ENCODE results near the gene GNA14.
A peak's percentile ranks its signal among the peaks of the same experiment; 100 is the strongest.
"Not testable (repeated sequence)": the region's sequence is repeated elsewhere in the genome, so short reads cannot be mapped to it uniquely, and the experiment has no call there.

The GNA14 gene

GRCh38 chr9:77497322-77498198 lies 150.6 kb downstream of the GNA14 start:
- Mint-ChIP-seq H3K36me3 (ENCODE audit: low read depth) (no peaks in the 10 kb centered on the region), H3K9me3 (peaks cover 2% of the 10 kb centered on the region), H3K4me1 (peaks cover 32% of the 10 kb centered on the region), H3K27ac (peak overlapping the region in 2 of 3 experiments; percentile 41 to 98), H3K27me3 (ENCODE audit: low read depth) (no peaks in the 10 kb centered on the region), H3K4me3 (no peak overlapping the region)
- no peak for TF ChIP-seq CTCF (IDR thresholded peaks at IDR 0.05; ENCODE audit: unreplicated experiment in 3 of 3)

- Mint-ChIP-seq H3K9me3 (peaks cover 10% of the 10 kb centered on the region), H3K27me3 (ENCODE audit: low read depth) (no peaks in the 10 kb centered on the region)
- no peak for TF ChIP-seq CTCF (IDR thresholded peaks at IDR 0.05; ENCODE audit: unreplicated experiment in 3 of 3)
Observed at GRCh38 chr9:77495834-77496671, 152.1 kb downstream of the GNA14 start.

GRCh38 chr9:77490279-77490678 lies 157.8 kb downstream of the GNA14 start:
- not testable (repeated sequence) for H3K27me3 Mint-ChIP-seq (ENCODE audit: low read depth); H3K36me3 Mint-ChIP-seq (ENCODE audit: low read depth); H3K4me3 Mint-ChIP-seq; H3K4me1 Mint-ChIP-seq; H3K27ac Mint-ChIP-seq
- H3K9me3 Mint-ChIP-seq: peaks cover 36% of the 10 kb centered on the region

More at GRCh38 chr9:77495834-77496671, 152.1 kb downstream of the GNA14 start:
- Mint-ChIP-seq H3K36me3 (ENCODE audit: low read depth) (no peaks in the 10 kb centered on the region), H3K4me1 (peaks cover 32% of the 10 kb centered on the region), H3K27ac (peak overlapping the region; percentile 92 to 98 (median 97)), H3K4me3 (peak overlapping the region in 1 of 3 experiments; percentile 1)

- not testable (repeated sequence) for H3K27me3 Mint-ChIP-seq (ENCODE audit: low read depth); H3K36me3 Mint-ChIP-seq (ENCODE audit: low read depth); H3K4me1 Mint-ChIP-seq; H3K27ac Mint-ChIP-seq; H3K4me3 Mint-ChIP-seq
- H3K9me3 Mint-ChIP-seq: peaks cover 41% of the 10 kb centered on the region
Observed at GRCh38 chr9:77489405-77490163, 158.5 kb downstream of the GNA14 start.

- TF ChIP-seq CTCF (IDR thresholded peaks at IDR 0.05; ENCODE audit: unreplicated experiment in 3 of 3): peak in 2 of 3 experiments; percentile 34 to 36
- Mint-ChIP-seq H3K27me3 (ENCODE audit: low read depth) (no peaks in the 10 kb centered on the region), H3K9me3 (peaks cover 46% of the 10 kb centered on the region), H3K4me1 (no peaks in the 10 kb centered on the region), H3K27ac (peak overlapping the region in 1 of 3 experiments; percentile 43), H3K36me3 (ENCODE audit: low read depth) (peaks cover 5% of the 10 kb centered on the region), H3K4me3 (no peak overlapping the region)
Observed at GRCh38 chr9:77488439-77489126, 159.5 kb downstream of the GNA14 start.

- peaks cover 5% of the 10 kb centered on the region for H3K36me3 Mint-ChIP-seq (ENCODE audit: low read depth)
- no peak overlapping the region for H3K4me3 Mint-ChIP-seq
- H3K9me3 Mint-ChIP-seq: peaks cover 48% of the 10 kb centered on the region
- H3K4me1 Mint-ChIP-seq: no peaks in the 10 kb centered on the region
- H3K27ac Mint-ChIP-seq: peak overlapping the region in 1 of 3 experiments; percentile 5
- no peaks in the 10 kb centered on the region for H3K27me3 Mint-ChIP-seq (ENCODE audit: low read depth)
- TF ChIP-seq CTCF (IDR thresholded peaks at IDR 0.05; ENCODE audit: unreplicated experiment in 3 of 3): no peak
Observed at GRCh38 chr9:77486968-77487367, 161.2 kb downstream of the GNA14 start.

Measured in nephron (organoid).